PC-3 (cell line): Measurements from ENCODE around the gene ANTKMT. TPM values are rescaled to one million over a fixed set of nuclear protein-coding genes. Genes with fewer than 3 reads are reported as not detected.

Source experiments
- ATAC-seq: fragments of 200-7000 bp; cut with Tn5 transposase; 2 replicates; pipeline ENCODE4 v1.9.1; 2020; ENCODE audit warnings: mild to moderate bottlenecking, moderate library complexity
- BruUV-seq: library from RNA; stranded (reverse); fragments of 400-500 nt; replicated peaks from 2 replicates; lab custom pipeline; 2021; lab: Mats Ljungman, UMichigan
- CTCF ChIA-PET: fragments of 300-600 bp; sonication (Branson Sonifier 250); formaldehyde crosslinking; loops from one replicate; lab custom pipeline; 2022; ENCODE audit warnings: antibody characterized with exemption; lab: Charles Lee
- POLR2A ChIA-PET: fragments of 300-600 bp; sonication (Branson Sonifier 250); formaldehyde crosslinking; loops from one replicate; lab custom pipeline; 2022; ENCODE audit warnings: antibody characterized with exemption; ENCODE audit not compliant: unreplicated experiment; lab: Charles Lee
- DNase-seq: peaks from one replicate; pipeline ENCODE4 v3.0.0-alpha.2; 2015
- H2AFZ ChIP-seq: fragments of 300-600 bp; sonication (generic); 2 replicates; pipeline ENCODE4 v1.6.0; 2016; ENCODE audit warnings: antibody characterized with exemption, low read length
- H3F3A ChIP-seq: fragments of 300-600 bp; sonication (generic); one replicate; pipeline ENCODE4 v1.6.0; 2017; ENCODE audit warnings: antibody characterized with exemption, low read length, control low read depth, mild to moderate bottlenecking; ENCODE audit not compliant: unreplicated experiment
- H3K27ac ChIP-seq: fragments of 300-600 bp; sonication (generic); 2 replicates; pipeline ENCODE4 v1.5.1; 2016; ENCODE audit warnings: mild to moderate bottlenecking, low read length
- H3K27me3 ChIP-seq: fragments of 300-600 bp; sonication (generic); 2 replicates; pipeline ENCODE4 v1.6.1; 2016; ENCODE audit warnings: low read length, mixed read lengths
- H3K36me3 ChIP-seq: fragments of 300-600 bp; sonication (generic); 2 replicates; pipeline ENCODE4 v1.6.1; 2016; ENCODE audit warnings: low read depth, mixed run types, low read length, mixed read lengths
- H3K4me1 ChIP-seq: fragments of 300-600 bp; sonication (generic); 2 replicates; pipeline ENCODE4 v1.5.1; 2016; ENCODE audit warnings: low read length; ENCODE audit not compliant: insufficient read depth
- H3K4me2 ChIP-seq: fragments of 300-600 bp; sonication (generic); 2 replicates; pipeline ENCODE4 v1.6.0; 2016; ENCODE audit warnings: low read length
- H3K4me3 ChIP-seq: fragments of 300-600 bp; sonication (generic); 2 replicates; pipeline ENCODE4 v1.5.1; 2016; ENCODE audit warnings: mild to moderate bottlenecking, low read length, mixed read lengths
- H3K79me2 ChIP-seq: fragments of 300-600 bp; sonication (generic); 2 replicates; pipeline ENCODE4 v1.6.1; 2017; ENCODE audit warnings: low read length, mixed read lengths
- H3K9ac ChIP-seq: fragments of 300-600 bp; sonication (generic); 2 replicates; pipeline ENCODE4 v1.6.0; 2016; ENCODE audit warnings: mild to moderate bottlenecking, low read length
- H3K9me2 ChIP-seq: fragments of 300-600 bp; sonication (generic); replicated peaks from 2 replicates; pipeline ENCODE4 v1.6.1; 2016; ENCODE audit warnings: mixed run types, low read length, mixed read lengths
- H3K9me3 ChIP-seq: fragments of 300-600 bp; sonication (generic); 2 replicates; pipeline ENCODE4 v1.6.1; 2016; ENCODE audit warnings: low read length, mixed read lengths
- H4K20me1 ChIP-seq: fragments of 300-600 bp; sonication (generic); 2 replicates; pipeline ENCODE4 v1.6.1; 2016; ENCODE audit warnings: low read length, mixed read lengths
- EZH2 ChIP-seq: fragments of 300-600 bp; sonication (generic); IDR thresholded peaks from one replicate; pipeline ENCODE4 v1.6.1; 2017; ENCODE audit warnings: antibody characterized with exemption, mild to moderate bottlenecking, low read length; ENCODE audit not compliant: unreplicated experiment
- EZH2phosphoT487 ChIP-seq: fragments of 300-600 bp; sonication (generic); IDR thresholded peaks from 2 replicates; pipeline ENCODE4 v1.6.1; 2018; ENCODE audit warnings: mild to moderate bottlenecking, antibody characterized with exemption, low read length, borderline replicate concordance
- intact Hi-C: fragments of 100-400 bp; cut with micrococcal nuclease; formaldehyde crosslinking; loops from 2 replicates; pipeline ENCODE4 v1.9.0; 2023
- total RNA-seq: library from RNA; depleted of rRNA; stranded (reverse); fragments of >200 nt; gene quantifications from 2 replicates; pipeline ENCODE4 v1.2.3, GENCODE V29; 2014
- TF ChIP-seq, protein P1 (sequence below): fragments of 300-600 bp; sonication (generic); conservative IDR thresholded peaks from 2 replicates; pipeline ENCODE4 v1.5.1; 2017; ENCODE audit warnings: antibody characterized with exemption, low read depth, mild to moderate bottlenecking, low read length

The ANTKMT gene
- total RNA-seq, 1 experiment from 2014 or later, result 77.3 TPM

DNA sequence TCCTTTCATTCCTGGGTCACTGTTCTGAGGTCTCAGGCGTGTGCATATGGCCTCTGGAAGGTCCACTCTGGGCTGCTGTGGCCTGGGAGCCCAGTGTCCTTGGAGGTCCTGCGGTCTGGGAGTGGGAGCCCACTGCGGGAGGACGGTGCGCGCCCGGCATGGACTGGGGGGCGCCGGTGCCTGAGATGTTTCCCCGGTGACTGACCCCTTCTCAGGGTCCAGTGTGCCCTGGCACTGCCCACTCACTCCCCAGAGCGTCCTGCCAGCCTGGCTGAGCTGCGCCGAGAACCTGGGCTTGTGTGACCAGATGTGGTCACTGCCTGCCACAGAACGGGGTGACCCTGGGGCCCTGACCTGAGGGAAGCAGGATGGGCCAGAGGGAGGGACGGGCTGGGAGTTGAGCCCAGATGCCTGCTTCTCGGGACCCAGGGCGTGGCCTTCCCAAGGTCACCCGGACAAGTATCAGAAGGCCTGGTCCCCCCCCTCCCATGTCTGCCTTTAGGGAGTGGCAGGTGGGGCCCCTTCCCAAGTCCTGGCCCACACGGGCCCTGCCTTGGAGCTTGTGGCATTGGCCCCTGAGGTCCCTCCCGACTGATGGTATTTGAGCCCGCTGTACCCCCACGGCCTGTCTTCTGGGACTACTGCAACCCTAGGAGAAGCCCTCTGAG is 46.6 kb upstream of the ANTKMT start:
- Histone ChIP-seq H3K9ac (no peak overlapping the region), H3K27ac (no peak overlapping the region), H3K27me3 (no peaks in the 10 kb centered on the region), H3K4me3 (no peak overlapping the region), H3K36me3 (peaks cover 6% of the 10 kb centered on the region; the same call in 1 of the 2 replicates), H3F3A (no peaks in the 10 kb centered on the region), H3K9me3 (no peaks in the 10 kb centered on the region), H3K9me2 (no peaks in the 10 kb centered on the region), H3K4me1 (no peaks in the 10 kb centered on the region), H4K20me1 (no peaks in the 10 kb centered on the region), H3K4me2 (no peak overlapping the region), H2AFZ (no peak overlapping the region), H3K79me2 (peaks cover 8% of the 10 kb centered on the region)
- ATAC-seq (no peak), DNase-seq (no peak)
- BruUV-seq, result no TSS peak
- TF ChIP-seq, protein P1, sequence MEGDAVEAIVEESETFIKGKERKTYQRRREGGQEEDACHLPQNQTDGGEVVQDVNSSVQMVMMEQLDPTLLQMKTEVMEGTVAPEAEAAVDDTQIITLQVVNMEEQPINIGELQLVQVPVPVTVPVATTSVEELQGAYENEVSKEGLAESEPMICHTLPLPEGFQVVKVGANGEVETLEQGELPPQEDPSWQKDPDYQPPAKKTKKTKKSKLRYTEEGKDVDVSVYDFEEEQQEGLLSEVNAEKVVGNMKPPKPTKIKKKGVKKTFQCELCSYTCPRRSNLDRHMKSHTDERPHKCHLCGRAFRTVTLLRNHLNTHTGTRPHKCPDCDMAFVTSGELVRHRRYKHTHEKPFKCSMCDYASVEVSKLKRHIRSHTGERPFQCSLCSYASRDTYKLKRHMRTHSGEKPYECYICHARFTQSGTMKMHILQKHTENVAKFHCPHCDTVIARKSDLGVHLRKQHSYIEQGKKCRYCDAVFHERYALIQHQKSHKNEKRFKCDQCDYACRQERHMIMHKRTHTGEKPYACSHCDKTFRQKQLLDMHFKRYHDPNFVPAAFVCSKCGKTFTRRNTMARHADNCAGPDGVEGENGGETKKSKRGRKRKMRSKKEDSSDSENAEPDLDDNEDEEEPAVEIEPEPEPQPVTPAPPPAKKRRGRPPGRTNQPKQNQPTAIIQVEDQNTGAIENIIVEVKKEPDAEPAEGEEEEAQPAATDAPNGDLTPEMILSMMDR, result no peak
- TF ChIP-seq EZH2, result no peak
- no peak for TF ChIP-seq EZH2phosphoT487
- ChIA-PET POLR2A (no interaction called here), CTCF (no interaction called here)
- intact Hi-C loops, result no loop called here

DNA sequence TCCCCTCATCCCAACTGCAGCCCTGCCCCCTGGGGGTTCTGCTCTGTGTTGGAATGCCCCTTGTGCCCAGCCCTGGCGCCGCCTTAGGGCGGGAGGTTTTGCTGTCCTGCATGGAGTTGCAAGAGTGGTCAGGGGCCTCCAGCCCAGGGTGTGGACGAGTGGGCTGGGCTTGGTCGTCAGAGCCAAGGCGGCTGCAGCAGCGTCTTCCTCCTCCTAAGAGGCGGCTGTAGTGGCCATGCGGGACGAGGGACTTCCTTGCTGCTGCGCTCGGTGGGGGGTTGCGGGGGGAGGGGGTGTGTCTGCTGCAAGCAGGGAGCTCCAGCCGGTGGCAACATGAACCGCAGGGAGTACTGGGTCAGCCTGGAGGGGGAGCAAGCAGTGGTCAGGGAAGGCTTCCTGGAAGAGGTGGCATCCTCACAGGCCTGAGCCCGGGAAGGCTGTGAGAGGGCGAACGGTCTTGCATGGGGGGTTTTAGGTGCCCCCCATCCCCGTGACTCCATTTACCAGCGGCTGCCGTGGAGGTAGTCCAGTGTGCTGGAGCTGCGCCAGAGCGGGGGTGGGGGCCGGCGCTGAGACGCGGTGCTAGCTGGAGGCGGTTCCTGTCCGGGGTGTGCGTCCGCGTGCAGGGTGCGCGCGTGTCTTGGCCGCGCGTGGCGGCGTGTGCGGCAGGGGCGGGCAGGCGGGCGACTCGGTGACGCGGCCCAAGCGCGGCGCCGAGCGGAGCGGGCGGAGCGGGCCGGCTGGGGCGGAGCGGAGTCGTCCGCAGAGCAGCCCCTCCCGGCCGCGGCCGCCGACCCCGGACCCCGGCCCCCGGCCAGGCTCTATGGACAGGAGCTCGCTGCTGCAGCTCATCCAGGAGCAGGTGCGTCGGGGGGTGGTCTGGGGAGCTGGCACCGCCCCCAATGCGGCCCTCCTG is 45.7 kb upstream of the ANTKMT start, which contains the start of gene RHBDL1:
Gene RHBDL1, plus strand, starts transcription at position 704 of the 916 bp plus-strand sequence. Its CDS starts 120 bp downstream, at position 824.
- H3K9ac ChIP-seq, result no peak within 1 kb of the TSS
- BruUV-seq, result no TSS peak
- ATAC-seq, result no peak
- H3K4me1 ChIP-seq, result no peaks in the 10 kb centered on the region
- H2AFZ ChIP-seq, result no peak within 1 kb of the TSS
- intact Hi-C loops, result no loop called here
- ChIA-PET CTCF (no interaction called here), POLR2A (interaction anchor here (0.7 kb wide), 1 partner anchor 110 kb away, joined by 11 read pairs; no protein-coding TSS in a partner anchor)
- H3K4me2 ChIP-seq, result no peak within 1 kb of the TSS
- no peaks in the 10 kb centered on the region for H3K9me3 ChIP-seq
- no peak for DNase-seq
- no peaks in the 10 kb centered on the region for H4K20me1 ChIP-seq
- no peak for TF ChIP-seq EZH2phosphoT487
- no peak for TF ChIP-seq EZH2
- TF ChIP-seq, protein P1, result no peak
- H3K4me3 ChIP-seq, result no peak within 1 kb of the TSS
- H3K9me2 ChIP-seq, result no peaks in the 10 kb centered on the region
- H3K36me3 ChIP-seq, result no peaks in the 10 kb centered on the region; the same call in 1 of the 2 replicates
- H3K27me3 ChIP-seq, result no peaks in the 10 kb centered on the region
- no peaks in the 10 kb centered on the region for H3K79me2 ChIP-seq
- no peaks in the 10 kb centered on the region for H3F3A ChIP-seq
- H3K27ac ChIP-seq, result no peak within 1 kb of the TSS
